ENCODE data around the gene MYT1.
"Not testable (repeated sequence)": the region's sequence is repeated elsewhere in the genome, so short reads cannot be mapped to it uniquely, and the experiment has no call there.

The MYT1 gene

DNA sequence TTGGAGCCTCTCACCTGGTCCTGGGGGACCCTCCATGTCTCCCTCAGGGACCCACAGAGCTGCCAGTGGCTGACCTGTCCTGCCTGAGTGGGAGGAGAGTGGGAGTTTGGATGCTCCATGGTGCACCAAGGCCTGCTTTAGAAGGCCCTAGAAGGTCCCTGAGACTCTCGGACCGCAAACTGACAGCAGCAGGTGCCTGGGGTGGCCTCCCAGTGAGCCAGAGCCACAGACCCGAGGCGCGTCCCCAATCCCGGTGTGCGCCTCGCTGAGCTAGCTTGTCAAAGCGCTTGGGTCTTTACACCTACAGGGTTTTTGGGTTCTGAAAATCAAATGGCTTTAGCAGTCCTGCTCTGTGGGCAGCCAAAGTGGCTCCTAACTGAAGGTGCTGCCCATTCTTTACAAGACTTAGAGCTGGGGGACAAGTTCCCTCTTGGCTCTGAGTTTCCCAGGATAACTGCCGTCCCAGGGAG, 4.9 kb downstream of the MYT1 start:
- DNase-seq, result no peak

DNA sequence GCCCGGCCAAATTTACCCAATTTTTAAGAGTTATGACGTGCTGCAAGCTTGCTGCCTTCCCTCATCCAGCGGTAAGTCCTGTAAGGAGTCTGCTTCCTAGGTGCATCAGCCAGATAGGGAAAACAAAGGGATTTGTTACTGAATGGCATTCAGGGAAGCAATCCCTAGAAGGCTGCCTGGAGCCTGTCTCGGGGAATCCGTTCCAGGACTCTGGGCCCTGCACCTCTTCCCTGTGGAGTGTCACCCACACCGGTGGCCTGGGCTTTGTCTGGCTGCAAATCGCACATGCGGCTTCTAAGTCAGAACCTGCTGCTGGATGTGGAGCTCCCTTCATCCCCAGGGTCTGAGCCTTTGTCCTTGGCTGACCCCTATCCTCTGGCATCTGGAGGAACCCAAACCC, 7.0 kb downstream of the MYT1 start:
- DNase-seq, result no peak

GRCh38 chr20:64173116-64173515, 8.9 kb downstream of the MYT1 start:
- no peak for DNase-seq

GRCh38 chr20:64176551-64176950, 12.3 kb downstream of the MYT1 start:
- DNase-seq, result no peak

DNA sequence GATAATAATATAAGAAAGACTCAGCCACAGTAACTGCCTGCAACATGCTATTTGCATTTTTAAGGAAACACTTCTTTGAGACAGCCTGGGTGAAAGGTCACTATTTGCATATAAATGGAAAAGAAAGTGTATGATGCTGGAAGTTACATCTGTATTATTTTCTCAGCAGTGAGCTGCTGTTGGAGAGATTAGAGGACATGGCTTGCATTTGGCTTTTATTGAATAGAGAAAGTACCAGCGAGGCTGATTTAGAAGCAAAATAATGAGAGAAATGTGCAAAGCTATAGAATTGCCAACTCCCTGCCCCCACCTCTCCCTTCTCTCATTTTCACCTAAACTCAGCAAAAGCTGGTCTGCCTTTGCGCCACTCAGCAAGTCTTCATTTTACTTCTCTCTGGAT, 12.7 kb downstream of the MYT1 start:
- DNase-seq, result no peak

GRCh38 chr20:64177384-64177783, 13.1 kb downstream of the MYT1 start:
- DNase-seq, result no peak

GRCh38 chr20:64177787-64178186, 13.5 kb downstream of the MYT1 start:
- no peak for DNase-seq

DNA sequence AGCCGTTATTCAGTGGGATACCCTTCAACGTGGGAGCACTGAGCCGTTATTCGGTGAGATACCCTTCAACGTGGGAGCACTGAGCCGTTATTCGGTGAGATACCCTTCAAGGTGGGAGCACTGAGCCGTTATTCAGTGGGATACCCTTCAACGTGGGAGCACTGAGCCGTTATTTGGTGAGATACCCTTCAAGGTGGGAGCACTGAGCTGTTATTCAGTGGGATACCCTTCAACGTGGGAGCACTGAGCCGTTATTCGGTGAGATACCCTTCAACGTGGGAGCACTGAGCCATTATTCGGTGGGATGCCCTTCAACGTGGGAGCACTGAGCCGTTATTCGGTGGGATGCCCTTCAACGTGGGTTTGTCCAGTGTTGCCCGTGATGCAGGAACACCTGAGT, 14.7 kb downstream of the MYT1 start:
- DNase-seq, result not testable (repeated sequence)

DNA sequence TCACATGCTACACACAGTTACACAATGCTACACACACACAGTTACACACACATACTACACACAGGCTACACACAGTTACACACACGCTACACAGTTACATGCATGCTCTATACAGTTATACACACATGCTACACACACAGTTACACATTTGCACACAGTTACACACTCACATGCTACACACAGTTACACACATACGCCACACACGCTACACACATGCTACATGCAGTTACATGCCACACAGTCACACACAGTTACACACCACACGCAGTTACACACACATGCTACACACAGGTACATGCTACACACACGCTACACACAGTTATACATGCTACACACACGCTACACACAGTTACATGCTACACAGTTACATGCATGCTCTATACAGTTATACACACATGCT, 15.6 kb downstream of the MYT1 start:
- no peak for DNase-seq

GRCh38 chr20:64180673-64181072, 16.4 kb downstream of the MYT1 start:
- no peak for DNase-seq

DNA sequence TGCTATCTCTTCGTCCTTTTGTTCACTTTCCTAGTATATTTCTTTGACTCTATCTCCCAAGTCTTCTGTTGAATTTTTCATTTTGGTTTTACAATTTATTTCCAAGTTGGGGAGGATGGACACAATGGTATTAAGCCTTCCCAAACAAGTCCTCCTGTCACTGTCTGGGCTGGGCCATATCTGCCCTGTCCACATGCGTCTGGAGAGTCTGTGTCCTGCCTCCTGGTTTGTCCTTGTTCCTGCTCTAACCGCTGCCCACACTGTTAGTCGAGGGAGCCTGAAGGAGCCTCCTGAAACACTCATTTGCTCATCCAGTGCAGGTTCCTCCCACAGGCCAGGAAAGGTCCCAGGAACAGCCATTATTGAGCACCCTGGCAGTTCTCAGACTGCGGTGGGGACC, 17.1 kb downstream of the MYT1 start:
- no peak for DNase-seq

DNA sequence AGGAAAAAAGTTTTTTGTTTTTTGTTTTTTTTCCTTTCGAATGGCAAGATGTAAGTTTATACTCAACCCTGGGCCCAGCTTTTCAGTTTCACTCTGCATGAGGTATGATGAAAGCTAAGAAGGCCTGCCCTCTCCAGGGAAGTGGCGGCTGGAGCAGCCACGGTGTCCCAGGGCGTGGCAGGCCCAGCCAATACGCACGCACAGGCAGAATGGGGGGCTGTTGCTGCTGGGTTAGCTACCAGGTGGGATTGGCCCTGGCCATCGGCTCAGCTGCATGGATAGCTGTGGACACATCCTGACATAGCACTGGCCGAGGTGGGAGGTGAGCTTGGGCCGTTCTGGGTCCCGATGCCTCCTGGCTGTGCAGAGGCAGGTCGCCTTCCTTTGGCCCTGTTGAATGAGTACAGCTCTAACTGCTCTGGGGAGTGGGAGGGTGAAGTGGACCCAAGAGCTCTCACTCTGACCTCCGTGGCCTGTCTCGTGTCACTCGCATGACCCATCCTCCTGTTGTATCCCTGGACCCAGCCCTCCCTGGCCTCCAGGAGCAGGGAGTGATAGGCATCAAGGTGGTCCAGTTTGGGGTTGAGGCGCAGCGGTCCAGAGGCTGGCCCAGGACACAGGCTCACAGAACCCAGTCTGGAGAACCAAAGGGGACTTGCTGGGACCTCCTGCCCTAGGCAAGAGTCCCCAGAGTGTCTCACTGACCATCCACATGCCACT, 18.1 kb downstream of the MYT1 start:
- DNase-seq, result no peak

DNA sequence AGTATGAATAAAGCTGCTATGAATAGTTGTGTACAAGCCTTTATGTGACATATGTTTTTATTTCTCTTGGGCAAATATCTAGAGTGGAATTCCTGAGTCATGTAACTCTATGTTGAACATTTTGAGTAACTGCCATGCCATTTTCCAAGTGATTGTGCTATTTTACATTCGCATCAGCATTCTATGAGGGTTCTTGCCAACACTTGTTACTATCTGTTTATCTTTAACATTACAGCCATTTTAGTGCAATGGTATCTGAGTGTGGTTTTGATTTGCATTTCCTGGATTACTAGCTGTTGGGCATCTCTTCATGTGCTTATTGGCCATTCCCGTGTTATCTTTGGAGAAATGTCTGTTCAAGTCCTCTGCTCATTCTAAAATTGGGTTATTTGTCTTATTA, 19.1 kb downstream of the MYT1 start:
- DNase-seq, result no peak

- DNase-seq, result no peak
These were observed 20.5 kb downstream of the MYT1 start for GRCh38 chr20:64184795-64185194.

- no peak for DNase-seq
These were observed 21.1 kb downstream of the MYT1 start for GRCh38 chr20:64185276-64185900.

DNA sequence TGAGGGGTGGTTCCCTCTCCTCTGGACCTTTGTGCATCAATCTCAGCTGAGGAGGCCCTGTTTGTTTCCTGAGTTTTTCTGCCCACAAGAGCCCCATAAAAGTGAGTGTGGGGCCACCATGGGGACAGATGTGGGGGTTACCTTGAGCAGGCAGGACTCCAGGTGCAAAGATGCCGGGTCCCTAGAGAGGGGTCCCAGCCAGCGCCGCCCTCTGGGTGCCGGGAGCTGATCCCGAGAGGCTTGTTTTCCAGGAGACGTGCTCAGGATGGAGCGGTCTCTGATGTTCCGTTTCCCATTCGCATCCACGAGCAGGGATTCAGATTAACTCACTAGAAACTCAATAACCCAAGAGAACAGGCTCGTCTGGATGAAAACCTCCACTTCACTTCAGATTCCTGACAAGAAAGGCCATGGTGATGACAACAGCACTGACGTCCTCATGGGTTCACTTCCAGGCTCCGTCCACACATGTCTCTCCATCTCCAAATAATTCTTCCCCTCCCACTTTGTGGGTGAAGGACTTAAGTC, 21.9 kb downstream of the MYT1 start:
- no peak for DNase-seq

GRCh38 chr20:64187213-64187612, 23.0 kb downstream of the MYT1 start:
- DNase-seq, result not testable (repeated sequence)

DNA sequence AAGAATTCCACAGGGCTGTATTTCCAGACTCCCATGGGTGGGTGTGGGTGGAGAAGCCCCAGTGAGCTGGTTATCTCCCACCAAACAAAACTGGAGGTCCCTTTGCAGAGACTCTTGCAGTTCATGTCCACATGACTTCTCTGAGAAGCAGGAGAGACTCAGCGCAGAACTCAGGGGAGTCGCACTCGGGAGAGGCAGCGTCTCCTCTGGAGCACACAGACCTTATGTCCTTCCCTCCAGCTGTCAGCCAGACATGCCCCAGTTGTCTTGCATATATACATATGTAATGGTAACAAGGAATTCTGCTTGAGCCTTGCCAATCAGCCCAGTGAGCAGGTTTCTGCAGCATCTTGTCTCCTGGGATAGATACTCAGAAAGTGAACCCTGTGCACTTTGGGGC, 23.8 kb downstream of the MYT1 start:
- DNase-seq, result no peak

GRCh38 chr20:64188682-64189529, 24.7 kb downstream of the MYT1 start:
- DNase-seq, result no peak

- DNase-seq, result no peak
These were observed 25.3 kb downstream of the MYT1 start for GRCh38 chr20:64189530-64189966.

GRCh38 chr20:64189986-64190385, 25.7 kb downstream of the MYT1 start:
- DNase-seq, result no peak

- no peak for DNase-seq
These were observed 26.8 kb downstream of the MYT1 start for GRCh38 chr20:64191002-64191401.

GRCh38 chr20:64192406-64192805, 28.2 kb downstream of the MYT1 start:
- DNase-seq, result no peak
